ENCODE results near the gene OSBPL5.

DNA sequence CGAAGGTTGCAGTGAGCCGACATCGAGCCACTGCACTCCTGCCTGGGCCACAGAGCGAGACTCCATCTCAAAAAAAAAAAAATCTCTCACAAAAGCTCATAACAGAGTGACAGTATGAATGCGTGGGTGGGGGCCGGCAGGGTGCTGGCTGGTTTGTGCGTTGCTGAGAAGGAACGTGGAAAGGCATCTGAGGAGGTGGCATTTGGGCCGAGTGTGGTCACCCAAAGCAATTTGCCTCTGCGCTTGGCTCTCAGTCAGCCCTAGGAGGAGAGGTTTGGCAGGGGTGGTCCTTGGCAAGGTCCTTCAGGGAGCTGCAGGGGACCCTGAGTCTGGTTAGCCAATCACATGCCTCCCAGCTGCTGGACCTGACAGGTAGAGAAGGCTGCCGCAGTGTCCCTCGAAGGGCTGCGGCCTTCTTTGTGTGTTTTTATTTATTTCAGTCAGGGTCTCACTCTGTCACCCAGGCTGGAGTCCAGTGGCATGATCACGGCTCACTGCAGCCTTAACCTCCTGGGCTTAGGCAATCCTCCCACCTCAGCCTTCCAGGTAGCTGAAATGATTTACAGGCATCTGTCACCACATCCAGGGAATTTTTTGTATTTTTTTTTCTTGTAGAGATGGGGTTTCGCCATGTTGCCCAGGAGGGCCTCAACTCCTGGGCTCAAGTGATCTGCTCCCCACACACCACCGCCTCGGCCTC is 23.5 kb upstream of the OSBPL5 start:
- no peak for TF ChIP-seq POLR2A (IDR thresholded peaks at IDR 0.05; ENCODE audit: low read depth)
- no peak for TF ChIP-seq POLR2AphosphoS5 (IDR thresholded peaks at IDR 0.05)
